ENCODE data around the gene METTL6. TPM values are rescaled to one million over a fixed set of nuclear protein-coding genes. Genes with fewer than 3 reads are reported as not detected.

METTL6 gene
- polyA plus RNA-seq (2012; rRNA removed), result 22.7 and 23.7 TPM in 2 replicates
- 24.4 and 35.0 TPM in 2 replicates for polyA plus RNA-seq (2012; cell fraction: cytosol; rRNA removed)
- polyA plus RNA-seq (2012; cell fraction: nucleus; rRNA removed), result 16.9 and 20.2 TPM in 2 replicates

GRCh38 chr3:15427182-15427880 is at the start of gene METTL6, which contains the start of gene EAF1:
METTL6 (minus strand) TSS chr3:15427544; CDS start chr3:15426511, 1,033 bp downstream.
EAF1 (plus strand) TSS chr3:15427598; CDS start chr3:15427780, 182 bp downstream.
- H3K36me3 ChIP-seq (replicated peaks in 1 of 2; ENCODE audit: control insufficient read depth in 1 of 2, insufficient read depth in 2 of 2, low read length in 1 of 2), result peaks cover 37 to 51% of the 10 kb centered on the region in 2 experiments
- peak within 1 kb of the TSS; percentile 90 for H3K9ac ChIP-seq
- H3K4me3 ChIP-seq (ENCODE audit: low read depth in 2 of 2, low read length in 1 of 2), result peak within 1 kb of the TSS; percentile 89 to 91
- H3K27ac ChIP-seq (ENCODE audit: low read depth in 2 of 2, low read length in 1 of 2), result peak within 1 kb of the TSS; percentile 75 to 86
- H3F3A ChIP-seq (replicated peaks; ENCODE audit: insufficient read depth), result no peaks in the 10 kb centered on the region
- 2% methylated on average over 30 of the region's 52 CpGs for WGBS (ENCODE audit: low lambda C conversion rate)
- H3K27me3 ChIP-seq (ENCODE audit: insufficient read depth), result no peaks in the 10 kb centered on the region
- peak; percentile 91 for DNase-seq
- H3K79me2 ChIP-seq (ENCODE audit: insufficient read depth), result peaks cover 69% of the 10 kb centered on the region
- no peaks in the 10 kb centered on the region for H3K9me2 ChIP-seq
- peaks cover 14 to 15% of the 10 kb centered on the region in 2 experiments; a peak in 3 of 4 replicates for H3K4me1 ChIP-seq (ENCODE audit: control insufficient read depth in 1 of 2, insufficient read depth in 2 of 2, low read depth in 1 of 2, low read length in 1 of 2)
- H3K4me2 ChIP-seq, result peak within 1 kb of the TSS; percentile 98
- peak within 1 kb of the TSS; percentile 94 for H2AFZ ChIP-seq (ENCODE audit: low read depth)
- POLR2A ChIA-PET, result no interaction called here
- H4K20me1 ChIP-seq (ENCODE audit: insufficient read depth), result peaks cover 19% of the 10 kb centered on the region; the same call in 1 of the 2 replicates
- CTCF ChIA-PET, result interaction anchor here (0.9 to 1.5 kb wide), 3 partner anchors 99 to 131 kb away, joined by 3 to 5 read pairs (median 3); no protein-coding TSS in a partner anchor
- H3K9me3 ChIP-seq, result no peaks in the 10 kb centered on the region
- peak; percentile 4; the same call in 1 of the 2 replicates for TF ChIP-seq SMC3 (IDR thresholded peaks at IDR 0.05; ENCODE audit: low read depth, low read length)
- no peak for TF ChIP-seq USF2 (IDR thresholded peaks at IDR 0.05; ENCODE audit: borderline replicate concordance, low read depth, low read length)
- peak; percentile 98 for TF ChIP-seq GABPA (IDR thresholded peaks at IDR 0.05; ENCODE audit: low read depth)
- peak; percentile 90 for TF ChIP-seq POLR2AphosphoS5 (IDR thresholded peaks at IDR 0.05; ENCODE audit: low read depth, low read length)
- TF ChIP-seq FOXM1 (IDR thresholded peaks at IDR 0.05; ENCODE audit: low read depth), result no peak
- peak; percentile 14; the same call in 1 of the 2 replicates for TF ChIP-seq CTCF (IDR thresholded peaks at IDR 0.05)
- no peak for TF ChIP-seq NRF1 (IDR thresholded peaks at IDR 0.05; ENCODE audit: low read depth, low read length)
- no peak for TF ChIP-seq RFX5 (IDR thresholded peaks at IDR 0.05; ENCODE audit: low read length)
- peak; percentile 93 for TF ChIP-seq ELF1 (IDR thresholded peaks at IDR 0.05)
- TF ChIP-seq CHD2 (IDR thresholded peaks at IDR 0.05; ENCODE audit: low read length, partially characterized antibody), result peak; percentile 18
- TF ChIP-seq GATA2 (CRISPR knock-in tag; IDR thresholded peaks at IDR 0.05), result no peak
- peak; percentile 83 for TF ChIP-seq YY1 (IDR thresholded peaks at IDR 0.05; ENCODE audit: low read depth)
- TF ChIP-seq EP300 (IDR thresholded peaks at IDR 0.05; ENCODE audit: borderline replicate concordance in 1 of 2, low read depth in 1 of 2, low read length in 1 of 2), result no peak
- no peak for TF ChIP-seq RCOR1 (IDR thresholded peaks at IDR 0.05; ENCODE audit: low read length)
- TF ChIP-seq TCF12 (IDR thresholded peaks at IDR 0.05), result no peak
- no peak for TF ChIP-seq PBX3 (IDR thresholded peaks at IDR 0.05)
- TF ChIP-seq MAX (IDR thresholded peaks at IDR 0.05; ENCODE audit: low read depth), result peak; percentile 89
- TF ChIP-seq REST (IDR thresholded peaks at IDR 0.05; ENCODE audit: low read depth, low read length), result 0 out of 2 replicates have a peak, but pooled peaks have one; percentile 5
- no peak for TF ChIP-seq TEAD4 (IDR thresholded peaks at IDR 0.05; ENCODE audit: borderline replicate concordance, insufficient read depth)
- TF ChIP-seq MEF2A (IDR thresholded peaks at IDR 0.05; ENCODE audit: borderline replicate concordance, low read depth), result no peak
- no peak for TF ChIP-seq IRF3 (IDR thresholded peaks at IDR 0.05; ENCODE audit: low read depth, low read length)
- no peak for TF ChIP-seq FOXJ3 (CRISPR knock-in tag; IDR thresholded peaks at IDR 0.05)
- TF ChIP-seq MXI1 (IDR thresholded peaks at IDR 0.05; ENCODE audit: low read depth, low read length), result peak; percentile 67; the same call in 1 of the 2 replicates
- TF ChIP-seq SIN3A (IDR thresholded peaks at IDR 0.05; ENCODE audit: borderline replicate concordance, low read depth, low read length), result peak; percentile 95; the same call in 1 of the 2 replicates

Measured in SK-N-SH (cell line).